GM18868 (cell line): ENCODE data around the gene LTBP1.

ENCODE experiments used
- ATAC-seq: cut with Tn5 transposase; IDR thresholded peaks from one replicate; pipeline ENCODE4 v1.9.1; 2021; ENCODE audit warnings: mild to moderate bottlenecking, moderate library complexity; ENCODE audit not compliant: unreplicated experiment

The LTBP1 gene

DNA sequence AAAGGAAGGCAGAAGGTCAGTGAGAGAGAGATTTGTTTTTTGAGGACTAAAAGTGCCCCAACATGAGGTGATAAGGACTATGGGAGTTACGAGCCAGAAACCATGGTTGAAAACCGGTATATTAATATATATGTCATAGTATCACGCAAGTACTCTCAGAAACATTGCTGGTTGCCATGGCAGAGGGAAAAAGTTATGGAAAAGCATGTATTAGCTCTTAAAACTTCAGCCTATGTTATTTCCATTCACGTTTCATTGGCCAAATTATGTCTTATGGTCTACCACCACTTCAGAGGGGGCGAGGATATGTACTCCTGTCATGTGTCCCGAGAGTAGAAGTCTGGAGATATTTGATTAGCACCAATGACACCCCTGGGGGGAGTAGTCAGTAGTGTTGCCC is 125.9 kb downstream of the LTBP1 start:
- ATAC-seq, result no peak

DNA sequence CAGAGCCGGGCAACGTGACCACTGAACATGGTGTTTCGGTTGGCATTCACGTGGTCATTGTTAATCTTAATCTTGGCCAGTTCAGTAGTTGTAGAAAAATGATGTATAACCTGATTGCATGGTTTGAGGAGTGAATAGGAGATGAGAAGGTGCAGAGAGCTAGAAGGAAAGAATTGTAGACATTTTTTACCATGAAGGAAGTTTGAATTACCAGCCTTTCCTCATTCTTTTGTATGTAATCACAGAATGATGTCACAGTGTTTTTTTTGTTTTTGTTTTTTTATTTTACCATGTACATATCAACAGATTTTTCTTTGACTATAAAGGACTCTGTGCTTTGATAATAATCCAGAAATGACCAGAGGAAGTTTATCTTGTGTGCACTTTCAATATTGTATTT is 126.3 kb downstream of the LTBP1 start:
- no peak for ATAC-seq

DNA sequence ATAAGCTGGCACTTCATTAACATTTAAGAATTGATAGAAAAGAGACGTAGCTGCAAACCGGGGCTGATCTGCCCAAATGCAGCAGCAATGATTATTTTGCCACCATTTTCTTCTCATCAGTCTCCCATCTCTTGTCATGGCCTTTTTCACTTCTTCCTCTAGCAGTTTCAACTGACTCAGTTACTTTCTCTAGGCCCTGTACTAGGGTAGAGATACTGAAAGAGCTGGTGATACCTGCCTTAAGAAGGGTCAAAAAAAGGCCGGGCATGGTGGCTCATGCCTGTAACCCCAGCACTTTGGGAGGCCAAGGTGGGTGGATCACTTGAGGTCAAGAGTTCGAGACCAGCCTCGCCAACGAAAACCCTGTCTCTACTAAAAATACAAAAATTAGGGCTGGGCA is 127.4 kb downstream of the LTBP1 start:
- no peak for ATAC-seq

DNA sequence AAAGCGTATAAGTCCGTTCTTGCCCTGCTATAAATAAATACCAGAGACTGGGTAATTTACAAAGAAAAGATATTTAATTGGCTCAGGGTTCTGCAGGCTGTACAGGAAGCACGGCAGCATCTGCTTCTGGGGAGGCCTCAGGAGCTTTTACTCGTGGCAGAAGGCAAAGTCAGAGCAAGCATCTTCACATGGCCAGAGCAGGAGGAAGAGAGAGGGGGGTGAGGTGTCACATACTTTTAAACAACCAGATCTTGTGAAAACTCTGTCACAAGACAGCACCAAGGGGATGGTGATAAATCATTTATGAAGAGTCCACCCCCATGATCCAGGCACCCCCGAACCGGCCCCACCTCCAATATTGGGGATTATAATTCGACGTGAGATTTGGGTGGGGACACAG is 130.6 kb downstream of the LTBP1 start:
- ATAC-seq, result no peak

DNA sequence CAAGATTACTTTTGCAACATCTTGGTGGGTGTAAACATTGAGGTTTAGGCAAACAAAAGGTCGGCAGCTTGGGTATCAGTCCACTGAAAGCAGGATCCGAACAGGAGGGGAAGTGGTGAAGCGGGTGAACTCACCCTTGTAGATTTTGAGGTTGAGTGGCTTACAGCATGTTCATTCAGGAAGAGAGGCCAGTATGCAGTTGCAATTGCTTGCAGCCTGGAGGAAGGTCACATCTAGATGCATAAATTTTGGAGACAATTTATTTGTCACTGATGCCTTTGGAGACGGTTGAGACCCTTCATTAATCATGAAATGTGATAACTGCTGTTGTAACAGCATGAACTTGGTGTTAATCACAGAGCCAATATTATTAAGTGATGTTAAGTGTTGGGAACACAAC is 131.1 kb downstream of the LTBP1 start:
- peak; percentile 83 for ATAC-seq

DNA sequence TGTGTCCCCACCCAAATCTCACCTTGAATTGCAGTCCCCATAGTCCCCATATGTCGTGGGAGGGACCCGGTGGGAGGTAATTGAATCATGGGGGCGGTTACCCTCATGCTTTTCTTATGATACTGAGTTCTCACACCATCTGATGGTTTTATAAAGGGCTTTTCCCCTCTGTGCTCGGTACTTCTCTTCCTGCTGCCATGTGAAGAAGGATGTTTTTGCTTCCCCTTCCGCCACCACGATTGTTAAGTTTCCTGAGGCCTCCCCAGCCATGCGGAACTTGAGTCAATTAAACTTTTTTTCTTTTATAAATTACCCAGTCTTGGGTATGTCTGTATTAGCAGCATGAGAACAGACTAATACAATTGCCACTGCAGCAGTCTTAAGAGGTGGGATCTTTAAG is 134.9 kb downstream of the LTBP1 start:
- no peak for ATAC-seq

DNA sequence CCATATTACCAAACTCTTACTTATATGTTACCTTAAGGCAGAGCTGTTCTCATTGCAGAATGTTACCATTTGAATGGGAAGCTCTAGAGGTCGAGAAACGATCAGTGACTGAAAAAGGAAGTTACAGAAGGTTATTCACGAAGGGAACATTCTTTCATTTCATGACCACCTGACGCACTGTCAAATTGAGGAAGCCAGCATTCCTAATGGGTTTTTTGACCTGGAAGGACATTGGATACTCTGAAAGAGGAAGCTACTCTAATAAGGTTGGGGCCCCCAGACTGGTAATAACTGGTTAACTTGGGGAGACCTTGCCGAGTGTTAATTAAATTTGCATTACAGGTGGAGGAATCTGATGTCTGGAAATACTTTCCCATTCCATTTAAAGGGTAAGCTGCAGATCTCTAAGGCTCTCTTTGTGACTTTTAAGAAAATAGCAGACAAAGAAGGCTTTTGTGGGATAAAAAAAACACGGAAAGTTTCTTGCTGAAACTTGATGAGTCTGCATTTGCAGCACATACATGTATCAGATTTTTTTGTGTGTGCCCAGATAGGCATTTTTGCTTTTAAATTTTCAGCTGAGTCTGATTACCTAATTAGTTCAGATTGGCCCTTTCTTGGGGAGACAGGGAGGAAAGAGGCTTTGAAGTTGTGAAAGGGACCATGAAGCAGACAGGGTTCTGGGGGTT is 137.1 kb downstream of the LTBP1 start:
- ATAC-seq, result peak; percentile 34

DNA sequence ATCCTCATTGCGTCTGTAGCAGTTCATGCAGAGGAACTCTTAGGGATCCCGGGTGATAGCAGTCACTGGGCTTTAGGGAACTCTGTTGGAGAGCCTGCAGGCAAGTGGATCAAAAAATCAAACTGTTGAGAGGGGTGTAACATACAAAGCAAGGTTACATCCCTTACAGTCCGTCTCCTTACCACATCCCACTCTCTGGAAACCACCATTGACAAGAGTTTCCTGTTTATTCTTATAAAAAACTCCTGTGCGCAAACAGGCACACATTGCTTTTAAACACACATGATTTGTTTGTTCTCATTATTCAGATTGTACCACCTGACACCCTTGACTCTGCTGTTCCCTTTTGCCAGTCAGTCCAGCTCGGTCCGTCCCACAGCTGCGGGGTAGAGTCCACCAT is 137.7 kb downstream of the LTBP1 start:
- ATAC-seq, result no peak

DNA sequence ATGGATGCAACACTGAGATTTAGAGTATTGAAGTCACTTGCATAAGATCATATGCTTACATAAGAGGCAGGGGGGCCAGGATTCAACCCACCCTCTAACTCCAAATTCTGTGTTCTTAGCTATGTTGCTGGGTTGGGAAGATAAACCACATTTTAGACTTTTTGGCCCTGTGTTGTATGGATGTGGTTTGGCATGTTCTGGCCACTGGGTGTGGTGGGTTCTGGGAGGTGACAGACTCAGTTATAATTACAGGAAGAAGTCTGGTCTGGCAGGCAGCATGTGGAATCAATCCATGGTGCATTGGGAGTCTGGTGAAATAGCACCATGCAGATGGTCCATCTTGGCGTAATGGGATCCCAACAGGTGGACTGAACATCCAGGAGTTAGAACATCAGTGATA is 138.9 kb downstream of the LTBP1 start:
- no peak for ATAC-seq

DNA sequence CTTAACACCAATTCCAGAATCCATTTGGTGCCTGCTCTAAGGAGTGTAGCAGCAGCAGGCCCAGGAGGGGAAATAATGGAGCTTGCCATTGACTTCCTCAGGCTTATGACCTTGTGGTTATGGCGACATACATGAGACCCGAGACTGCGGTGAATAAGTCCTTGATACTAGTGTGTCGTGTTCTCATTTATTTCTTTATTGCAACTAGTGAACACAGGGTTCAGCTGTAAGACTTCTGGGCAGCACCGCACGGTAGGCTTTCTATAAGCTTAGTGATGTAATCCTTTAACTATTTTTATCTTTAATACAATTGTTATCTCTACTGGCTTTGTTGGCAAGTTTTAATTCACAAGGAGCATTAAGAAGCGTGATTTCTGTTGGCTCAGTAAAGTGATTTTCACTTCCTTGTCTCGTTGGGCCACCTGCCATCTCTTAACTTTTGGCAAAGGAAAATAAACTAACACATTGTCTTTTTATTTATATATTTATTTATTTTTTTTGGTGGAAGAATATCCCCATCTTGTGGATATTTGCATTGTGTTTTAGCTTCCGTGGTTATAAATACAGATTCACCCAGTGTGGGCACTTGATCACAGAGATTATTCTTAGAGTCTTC is 139.8 kb downstream of the LTBP1 start:
- no peak for ATAC-seq

DNA sequence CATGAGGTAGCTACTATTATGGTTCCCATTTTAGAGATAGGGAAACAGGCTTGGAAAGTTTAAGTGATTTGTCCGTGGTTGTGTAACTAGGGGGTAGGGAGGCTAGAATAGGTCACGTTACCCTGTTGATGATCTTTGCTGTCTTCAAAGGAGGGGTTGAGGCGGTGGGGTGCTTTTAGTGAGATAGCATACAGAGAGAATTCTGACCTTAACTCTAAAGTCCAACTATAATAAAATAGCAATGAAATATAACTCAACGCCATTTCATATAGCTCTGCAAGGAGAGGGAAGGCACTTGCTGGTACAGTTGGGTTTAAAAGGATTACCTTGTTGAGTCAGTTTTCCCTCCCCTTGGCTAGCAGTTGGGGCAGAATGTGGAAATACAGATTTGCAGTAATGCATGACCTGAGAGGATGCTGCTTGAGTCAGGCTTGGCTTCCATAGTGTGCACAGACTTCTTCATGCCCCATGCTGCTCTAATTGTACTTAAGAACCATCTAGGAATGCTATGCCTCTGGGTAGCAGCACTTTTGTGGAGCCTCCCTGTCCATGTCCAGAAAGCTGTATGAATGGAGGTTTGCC is 143.9 kb downstream of the LTBP1 start:
- ATAC-seq, result no peak

DNA sequence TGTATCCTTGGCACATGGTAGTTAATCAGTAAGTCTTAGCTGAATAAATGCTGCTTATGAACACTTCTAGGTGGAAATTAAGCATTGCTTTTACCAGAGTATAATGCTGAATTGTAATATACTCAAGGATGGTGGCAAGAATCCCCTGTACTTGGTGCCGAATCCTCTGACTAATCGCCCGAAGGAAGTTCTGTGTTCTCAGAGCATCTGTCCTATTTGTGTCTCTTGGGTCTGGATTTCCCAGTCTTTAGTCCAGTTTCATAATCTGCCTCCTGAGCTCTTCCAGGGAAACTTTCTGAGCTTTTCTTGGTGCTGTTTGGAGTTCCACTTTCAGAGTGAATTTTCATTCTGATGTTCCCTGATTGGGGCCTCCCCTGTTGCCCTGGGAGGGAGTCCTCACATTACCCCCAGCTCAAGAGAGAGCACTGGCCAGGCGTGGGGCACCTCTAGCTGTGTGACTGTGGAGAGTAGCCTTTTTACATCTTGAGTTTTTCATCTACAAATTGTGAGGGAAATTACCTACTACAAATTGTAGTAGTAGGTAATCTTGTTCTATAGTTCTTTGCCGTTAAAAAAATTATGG is 144.9 kb downstream of the LTBP1 start:
- ATAC-seq, result no peak

DNA sequence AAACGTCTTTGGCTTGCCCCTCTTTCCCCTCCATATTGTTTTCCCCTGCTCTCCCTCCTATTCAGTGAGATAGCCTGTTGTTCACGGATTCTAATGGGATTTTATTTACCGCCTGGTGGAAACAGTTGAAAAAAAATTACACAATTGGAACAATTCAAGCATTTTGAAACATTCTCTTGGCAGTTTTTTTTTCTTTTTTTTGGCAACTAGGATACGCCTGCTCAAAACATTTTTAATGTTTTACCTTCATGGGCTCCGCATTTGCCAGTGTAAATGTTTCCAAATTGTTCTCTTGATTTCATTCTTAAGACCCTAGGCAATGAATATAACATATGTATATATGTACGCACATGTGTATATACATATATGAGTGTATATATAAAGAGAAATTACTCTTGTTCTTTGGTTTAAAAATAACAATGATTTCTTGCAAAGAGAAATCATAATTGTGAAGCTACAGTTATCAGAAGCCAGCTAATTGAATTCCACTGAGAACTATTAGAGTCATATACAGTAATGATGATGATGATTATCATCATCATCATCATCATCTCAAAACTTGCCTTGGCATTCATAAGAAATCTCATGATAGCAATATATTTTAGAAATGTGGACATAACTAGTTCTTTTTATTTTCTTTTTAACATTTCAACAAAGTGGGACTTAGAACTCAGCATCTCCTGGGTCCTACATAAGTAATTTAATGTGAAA is 146.7 kb downstream of the LTBP1 start:
- ATAC-seq, result no peak

DNA sequence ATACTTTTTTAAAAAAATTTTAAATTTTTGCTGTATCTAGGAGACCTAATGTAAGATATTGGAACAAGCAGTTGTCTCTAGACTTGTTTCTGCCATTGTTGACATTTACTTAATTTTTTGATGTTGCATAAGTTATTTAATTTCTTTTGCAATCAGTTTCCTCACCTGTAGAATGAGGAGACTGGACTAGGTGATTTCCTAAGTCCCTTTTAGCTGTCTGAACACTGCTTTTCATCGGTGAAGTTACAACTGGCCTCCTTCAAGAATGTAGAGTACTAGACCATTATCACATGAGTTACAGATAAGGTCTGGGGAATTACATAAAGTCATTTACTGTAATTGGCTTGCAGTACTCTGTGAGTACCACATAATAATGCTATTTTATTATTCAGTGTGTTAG is 147.6 kb downstream of the LTBP1 start:
- peak; percentile 47 for ATAC-seq

DNA sequence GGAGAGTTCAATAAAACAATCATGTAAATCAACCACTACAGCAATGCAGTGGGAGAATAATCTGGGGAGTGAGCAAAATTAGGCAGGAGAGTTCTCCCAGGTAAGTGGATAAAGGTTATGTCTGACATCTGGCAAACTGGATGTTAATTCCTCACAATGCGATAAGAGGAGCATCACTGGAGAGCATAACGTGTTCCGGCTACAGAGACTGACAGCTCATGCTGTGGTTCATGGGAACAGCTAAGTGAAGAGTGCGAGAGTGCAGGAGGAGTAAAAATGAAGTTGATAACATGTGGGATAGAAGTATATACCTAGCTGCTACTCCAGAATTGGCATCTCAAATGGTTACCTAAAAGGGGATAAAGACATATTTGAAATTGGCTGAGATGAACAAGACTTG is 153.2 kb downstream of the LTBP1 start:
- no peak for ATAC-seq

DNA sequence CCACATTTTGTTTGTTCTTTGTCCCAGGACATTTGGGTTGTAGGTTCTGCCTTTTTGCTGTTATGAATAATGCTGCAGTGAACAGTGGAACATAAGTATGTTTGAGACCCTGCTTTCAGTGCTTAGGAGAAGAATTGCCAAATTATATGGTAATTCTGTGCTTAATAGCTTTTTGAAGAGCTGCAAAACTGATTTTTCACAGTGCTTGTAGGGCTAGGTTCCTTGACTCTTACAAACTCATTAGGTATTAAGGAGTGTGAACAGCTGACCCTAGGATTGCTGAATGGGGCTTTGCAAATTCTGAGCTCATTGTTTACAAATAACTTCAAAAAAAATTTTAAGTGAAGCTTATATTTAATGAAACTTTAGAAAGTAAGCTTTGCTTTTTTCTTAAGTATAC is 154.2 kb downstream of the LTBP1 start:
- ATAC-seq, result no peak

DNA sequence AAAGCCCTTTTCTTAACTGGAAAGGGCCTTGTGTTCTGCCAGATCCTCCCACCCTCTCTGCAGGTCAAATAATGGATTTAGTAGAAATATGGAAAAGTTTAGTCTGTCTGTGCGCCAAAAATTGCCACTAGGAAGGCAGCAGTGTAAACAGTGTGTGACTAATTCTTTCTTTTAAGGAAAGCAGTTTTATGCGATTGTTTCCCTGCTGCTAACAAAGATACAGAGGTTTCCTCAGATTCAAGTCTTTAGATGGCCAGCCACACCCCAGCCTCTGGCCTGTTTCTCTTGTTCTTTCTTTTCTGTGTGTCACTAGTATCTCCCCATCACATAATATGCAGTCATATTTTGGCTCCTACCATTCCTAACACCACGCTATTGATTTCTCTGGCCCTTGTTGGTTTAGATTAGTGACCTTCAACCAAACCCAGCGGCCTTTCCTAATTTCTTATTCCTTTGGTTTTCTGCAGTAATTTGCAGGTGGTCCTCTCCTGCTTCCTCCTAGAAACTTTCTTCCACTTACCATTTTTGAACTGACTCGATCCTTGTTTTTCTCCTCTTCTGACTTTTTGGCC is 157.4 kb downstream of the LTBP1 start:
- no peak for ATAC-seq

DNA sequence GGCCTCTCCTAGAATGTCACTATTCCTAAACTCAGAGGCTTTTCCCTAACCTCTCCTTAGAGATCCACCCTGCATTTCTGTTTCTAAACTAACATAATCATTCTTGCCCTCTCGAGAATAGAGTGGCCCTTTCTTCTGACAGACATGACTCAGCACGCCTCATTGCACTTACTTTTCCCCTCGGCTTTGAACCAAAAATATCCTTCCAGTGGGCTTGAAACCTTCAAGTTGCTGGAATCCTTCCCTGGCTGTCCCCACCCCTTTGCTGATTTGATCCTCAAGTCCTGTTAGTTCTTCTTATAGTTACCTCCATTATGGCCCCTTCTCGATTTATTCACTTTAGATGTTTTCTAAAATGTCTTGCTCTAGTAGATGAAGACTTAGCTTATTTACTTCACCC is 158.0 kb downstream of the LTBP1 start:
- ATAC-seq, result no peak

DNA sequence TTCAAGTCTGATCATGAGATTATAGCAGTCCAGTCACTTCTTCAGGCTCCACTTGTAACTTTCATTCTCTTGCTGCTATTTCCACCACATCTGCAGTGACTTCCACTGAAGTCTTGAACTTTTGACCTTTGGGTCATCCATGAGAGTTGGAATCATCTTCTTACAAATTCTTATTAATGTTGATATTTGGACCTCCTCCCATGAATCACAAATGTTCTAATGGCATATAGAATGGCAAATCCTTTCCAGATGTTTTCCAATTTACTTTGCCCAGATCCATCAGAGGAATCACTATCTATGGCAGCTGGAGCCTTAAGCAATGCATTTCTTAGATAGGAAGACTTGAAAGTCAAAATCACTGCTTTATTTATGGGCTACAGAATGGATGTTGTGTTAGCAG is 159.4 kb downstream of the LTBP1 start:
- ATAC-seq, result no peak

DNA sequence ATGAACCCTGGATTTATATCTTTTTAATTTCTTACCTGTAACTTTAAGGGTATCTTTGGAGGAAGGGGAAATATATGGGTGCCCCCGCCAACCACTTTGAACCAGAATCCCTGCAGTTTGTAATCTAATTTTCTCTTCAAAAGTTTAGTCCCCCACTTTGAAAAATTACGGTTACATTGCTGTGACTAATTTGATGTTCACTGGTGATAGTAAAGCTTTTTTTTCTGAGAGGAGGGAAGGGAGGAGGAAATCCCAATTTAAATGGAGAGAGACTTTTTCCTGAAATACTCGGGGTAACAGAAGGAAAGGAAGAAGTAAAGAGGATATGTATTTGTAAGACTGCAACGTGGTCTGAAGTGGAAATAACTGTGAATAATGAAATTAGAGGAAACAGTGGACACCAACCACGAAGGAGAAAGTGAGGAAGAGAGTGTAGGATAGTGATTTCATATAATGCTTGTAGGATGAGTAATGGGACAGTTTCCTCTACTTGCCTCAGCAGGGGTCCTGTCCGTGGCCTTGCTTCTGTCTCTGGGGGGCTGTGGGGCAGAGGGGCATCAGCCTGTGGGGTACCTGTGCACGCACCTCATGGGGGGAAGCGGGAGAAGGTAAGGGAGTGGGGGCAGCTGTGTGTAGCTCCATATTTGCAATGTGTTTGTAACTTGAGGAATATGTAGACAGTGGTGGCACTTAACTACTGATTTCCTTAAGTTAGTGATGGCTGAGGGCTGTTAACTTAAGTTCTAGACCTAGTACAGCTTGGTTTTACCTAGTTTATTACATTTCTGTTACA is 161.1 kb downstream of the LTBP1 start:
- no peak for ATAC-seq
